Kasumi-1 (cell line): ENCODE measurements around the gene SLFN11.
"Not testable (repeated sequence)": the region's sequence is repeated elsewhere in the genome, so short reads cannot be mapped to it uniquely, and the experiment has no call there.

Experiments used
- DNase-seq, 2 experiments: peaks; one replicate each; lab custom pipeline; 2025; lab: John Stamatoyannopoulos, UW

Gene SLFN11

DNA sequence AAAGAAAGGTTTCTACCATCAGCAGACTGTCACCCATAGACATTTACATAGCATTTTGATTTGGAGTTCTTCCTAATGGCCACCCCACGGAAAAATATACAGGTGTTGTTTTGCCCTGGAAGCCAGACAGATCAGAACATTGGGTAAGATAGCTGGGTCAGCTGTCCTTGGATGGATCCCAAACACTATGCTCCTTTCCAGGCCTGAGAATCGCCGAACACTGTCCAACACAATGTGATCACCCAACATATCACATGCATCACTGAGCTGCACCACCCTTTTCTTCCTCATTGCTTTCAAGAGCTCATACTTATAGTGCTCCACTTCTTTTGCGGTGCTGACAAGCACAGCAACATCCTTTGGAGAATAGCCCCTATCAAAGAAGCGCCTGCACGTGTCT lies 21.1 kb downstream of the SLFN11 start:
- no peak for DNase-seq

DNA sequence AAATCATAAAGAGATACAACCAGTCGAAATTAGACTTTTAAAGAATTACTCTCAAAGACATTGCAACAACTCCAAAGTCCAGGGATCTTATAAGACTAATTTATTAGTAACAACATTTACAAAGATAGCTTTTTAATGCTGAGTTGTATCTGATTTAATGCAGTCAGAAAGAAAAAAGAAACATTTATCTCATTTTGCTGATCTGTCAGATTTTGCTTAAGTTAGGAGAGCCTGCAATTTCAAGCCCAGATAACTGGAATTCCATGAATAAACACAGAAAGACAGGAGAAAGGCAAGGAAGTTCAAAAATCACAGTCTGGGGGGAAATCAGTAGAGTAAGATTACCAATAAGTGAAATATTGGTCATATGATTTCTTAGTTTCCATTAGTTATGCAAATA lies 22.9 kb downstream of the SLFN11 start:
- no peak for DNase-seq

DNA sequence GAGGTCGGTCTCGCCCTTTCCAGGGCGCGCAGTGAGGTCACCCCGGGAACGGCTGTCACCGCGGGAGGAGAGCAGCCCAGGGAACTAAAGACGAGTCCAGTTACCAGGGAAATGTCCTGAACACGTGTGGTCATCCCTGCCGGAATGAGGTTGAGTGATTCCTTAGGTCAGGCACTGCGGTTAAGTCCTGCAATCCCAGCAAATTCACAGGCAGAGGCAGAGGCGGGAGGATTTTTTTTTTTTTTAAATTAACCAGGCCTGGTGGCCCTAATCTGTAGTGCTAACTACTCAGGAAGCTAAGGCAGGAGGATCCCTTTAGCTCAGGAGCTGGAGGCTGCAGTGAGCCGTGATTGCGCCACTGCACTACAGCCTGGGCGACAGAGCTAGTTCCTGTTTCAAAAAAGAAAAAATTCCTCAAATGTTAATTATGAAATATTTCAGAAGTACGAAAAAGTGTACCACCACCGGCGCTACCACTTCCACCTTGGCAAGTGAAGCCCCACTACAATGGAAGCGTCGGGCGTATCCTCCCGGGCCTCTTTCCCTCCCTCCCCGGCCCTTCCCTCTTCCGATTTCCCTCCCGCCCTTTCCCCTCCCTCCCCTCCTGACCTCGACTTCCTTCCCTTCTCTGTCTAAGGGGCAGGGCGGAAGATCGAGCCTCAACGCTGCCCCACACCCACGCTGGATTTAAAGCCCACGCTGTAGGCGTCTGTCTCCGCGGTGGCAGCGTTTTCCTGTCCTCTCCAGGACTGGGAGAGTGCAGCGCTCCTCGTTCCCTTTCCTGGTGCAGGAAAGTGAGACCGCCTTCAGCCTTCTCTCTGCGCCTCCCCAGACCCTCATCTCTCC lies 27.3 kb downstream of the SLFN11 start:
- peak; percentile 88 to 95 for DNase-seq

DNA sequence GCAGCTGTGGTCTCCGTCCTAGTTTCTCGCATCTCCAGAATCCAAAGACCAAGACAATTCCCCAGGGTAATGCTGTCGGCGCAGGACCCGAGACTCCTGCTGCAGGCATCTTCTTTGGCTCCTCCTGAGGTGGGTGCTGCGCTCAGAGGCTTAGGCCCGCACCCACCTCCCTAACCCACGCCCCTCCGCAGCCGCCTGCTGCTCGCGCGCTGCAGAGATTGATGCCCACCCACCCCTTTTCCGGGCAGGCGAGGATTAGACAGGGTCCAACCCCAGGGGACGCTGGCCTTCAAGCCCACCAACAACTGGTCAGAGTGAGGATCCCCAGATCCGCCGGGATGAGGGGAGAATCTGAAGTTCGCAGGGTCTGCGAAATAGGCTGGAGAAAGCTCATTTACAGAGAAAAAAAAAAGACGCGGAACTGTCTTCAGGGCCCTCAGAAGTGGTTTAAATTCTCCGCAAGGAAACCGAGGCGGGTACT lies 27.9 kb downstream of the SLFN11 start:
- no peak for DNase-seq

GRCh38 chr17:35344262-35344661 lies 29.2 kb downstream of the SLFN11 start:
- no peak for DNase-seq

DNA sequence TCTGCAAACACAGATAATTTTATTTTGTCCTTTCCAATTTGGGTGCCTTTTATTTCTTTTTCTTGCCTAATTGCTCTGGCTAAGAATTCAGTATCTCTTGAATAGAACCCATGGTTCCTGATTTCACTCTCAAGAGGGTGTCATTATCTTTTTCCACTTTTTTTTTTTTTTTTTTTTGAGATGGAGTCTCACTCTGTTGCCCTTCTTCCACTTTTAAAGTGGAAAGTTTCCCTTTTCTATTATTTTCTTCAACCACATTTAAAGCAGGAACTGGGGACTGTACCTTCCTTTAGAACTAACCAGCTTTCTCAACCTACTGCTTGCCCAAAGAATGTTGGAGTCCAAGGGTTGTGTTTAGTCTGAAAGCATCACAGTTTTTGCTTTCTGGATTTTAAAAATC lies 31.1 kb downstream of the SLFN11 start:
- DNase-seq, result no peak

GRCh38 chr17:35341411-35341992 lies 31.9 kb downstream of the SLFN11 start:
- DNase-seq, result no peak

GRCh38 chr17:35338230-35338629 lies 35.2 kb downstream of the SLFN11 start:
- no peak for DNase-seq

DNA sequence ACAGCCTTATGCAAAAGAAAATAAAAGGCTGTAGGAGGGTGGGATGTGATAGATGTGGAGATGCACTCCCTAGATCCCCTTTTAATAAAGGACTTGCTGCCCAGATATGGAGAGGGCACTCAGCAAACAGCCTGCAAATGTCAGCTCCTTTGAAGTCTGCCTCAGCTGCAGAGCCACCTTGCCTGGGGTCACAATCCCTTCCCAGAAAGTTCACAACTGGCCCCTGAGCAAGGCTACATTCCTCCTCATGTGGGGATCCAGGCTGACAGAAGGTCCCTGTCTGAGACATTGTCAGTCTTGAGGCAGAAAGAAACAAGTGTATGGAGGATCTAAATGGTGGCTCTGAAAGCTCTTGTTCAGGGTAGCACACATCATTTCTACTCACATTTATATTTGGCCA lies 36.1 kb downstream of the SLFN11 start:
- DNase-seq, result no peak

GRCh38 chr17:35333578-35333977 lies 39.8 kb downstream of the SLFN11 start:
- DNase-seq, result not testable (repeated sequence)

DNA sequence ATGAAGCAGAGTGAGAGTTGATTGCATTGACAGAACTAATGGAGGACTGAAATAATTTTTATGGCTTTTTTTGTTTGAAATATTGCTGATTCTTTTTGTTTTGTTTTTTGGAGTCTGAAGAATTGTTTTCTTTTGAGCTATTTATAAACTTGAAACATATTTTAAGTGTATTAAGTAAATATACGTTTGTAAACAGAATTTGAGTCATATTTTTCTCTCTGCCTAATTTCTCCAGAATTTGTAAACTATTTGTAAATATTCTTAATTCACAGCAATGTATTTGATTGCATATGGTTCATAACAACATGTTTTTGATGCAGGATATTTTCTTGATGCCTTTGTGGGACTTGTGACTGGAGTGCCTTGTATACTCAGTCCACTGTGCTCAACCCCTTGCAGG lies 50.7 kb downstream of the SLFN11 start:
- no peak for DNase-seq

GRCh38 chr17:35315971-35316370 lies 57.5 kb downstream of the SLFN11 start:
- no peak for DNase-seq

DNA sequence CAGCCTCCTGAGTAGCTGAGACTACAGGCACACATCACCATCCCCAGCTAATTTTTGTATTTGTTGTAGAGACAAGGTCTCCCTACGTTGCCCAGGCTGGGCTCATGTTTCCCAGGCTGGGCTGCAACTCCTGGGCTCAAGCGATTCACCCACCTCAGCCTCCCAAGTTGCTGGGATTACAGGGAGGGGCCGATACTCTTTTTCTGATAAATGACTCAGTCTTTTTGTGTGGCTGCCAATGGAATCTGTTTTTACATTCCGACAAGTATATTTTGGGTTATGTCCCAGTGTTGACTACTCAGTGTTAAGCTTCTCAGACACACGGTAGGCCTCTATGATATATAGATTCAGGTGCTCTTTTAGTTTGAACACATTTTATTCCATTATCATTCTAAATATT lies 58.1 kb downstream of the SLFN11 start:
- no peak for DNase-seq

GRCh38 chr17:35314415-35315216 lies 58.8 kb downstream of the SLFN11 start:
- DNase-seq, result no peak

DNA sequence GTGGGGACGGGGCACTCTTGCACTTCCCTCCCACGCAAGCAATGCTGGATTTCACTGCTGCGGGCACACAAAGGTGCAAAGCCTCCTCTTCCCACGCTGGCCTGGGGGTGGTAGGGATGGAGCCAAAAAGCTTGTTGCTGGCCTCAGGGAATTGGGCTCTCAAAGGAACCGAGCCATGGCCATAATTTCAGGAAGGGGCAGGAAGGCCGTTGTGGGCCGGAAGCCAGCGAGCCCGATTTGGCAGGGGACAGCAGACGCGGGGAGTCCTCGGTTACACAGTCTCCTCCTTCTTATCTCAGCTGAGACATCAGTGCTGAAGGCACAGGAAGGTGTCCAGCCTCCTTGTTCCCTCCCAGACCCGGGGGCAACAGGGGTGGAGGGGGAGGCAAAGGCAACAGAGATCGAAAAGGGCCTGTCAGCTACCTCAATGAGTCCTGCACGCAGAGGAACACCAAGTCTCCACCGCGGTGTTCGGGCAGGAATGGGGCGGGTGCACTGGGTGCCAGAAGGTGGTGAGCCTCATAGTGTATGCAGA lies 59.5 kb downstream of the SLFN11 start:
- no peak for DNase-seq

- peak; percentile 63 to 78 for DNase-seq
Observed at GRCh38 chr17:35312790-35313711, 60.4 kb downstream of the SLFN11 start.

GRCh38 chr17:35312346-35312745 lies 61.1 kb downstream of the SLFN11 start:
- no peak for DNase-seq

DNA sequence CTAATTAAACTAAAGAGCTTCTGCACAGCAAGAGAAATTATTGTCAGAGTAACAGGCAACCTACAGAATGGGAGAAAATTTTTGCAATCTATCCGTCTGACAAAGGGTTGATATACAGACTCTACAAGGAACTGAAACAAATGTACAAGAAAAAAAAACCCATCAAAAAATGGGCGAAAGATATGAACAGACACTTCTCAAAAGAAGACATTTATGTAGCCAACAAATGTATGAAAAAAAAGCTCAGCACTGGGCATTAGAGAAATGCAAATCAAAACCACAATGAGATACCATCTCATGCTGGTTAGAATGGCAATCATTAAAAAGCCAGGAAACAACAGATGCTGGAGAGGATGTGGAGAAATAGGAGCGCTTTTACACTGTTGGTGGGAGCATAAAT lies 64.1 kb downstream of the SLFN11 start:
- DNase-seq, result not testable (repeated sequence)
